Neural cell (in vitro differentiated cells): ENCODE results near the gene ESRP2. TPM values are rescaled to one million over a fixed set of nuclear protein-coding genes. Genes with fewer than 3 reads are reported as not detected.
A peak's percentile ranks its signal among the peaks of the same experiment; 100 is the strongest.

Experiments used
- H2AFZ ChIP-seq: fragments of 200-600, 300-800 bp; sonication (generic), shearing (Covaris generic); 2 replicates; pipeline ENCODE4 v1.6.0; 2014; ENCODE audit warnings: low read depth, mild to moderate bottlenecking, antibody characterized with exemption, low read length, moderate library complexity
- H3F3A ChIP-seq: fragments of 200-600 bp; shearing (Covaris generic); 2 replicates; pipeline ENCODE4 v1.6.1; 2016; ENCODE audit warnings: mild to moderate bottlenecking, moderate library complexity, mixed read lengths, antibody characterized with exemption, low read length; ENCODE audit not compliant: insufficient read depth, poor library complexity, severe bottlenecking
- H3K27ac ChIP-seq: fragments of 200-600, 300-800 bp; sonication (generic), shearing (Covaris generic); 2 replicates; pipeline ENCODE4 v1.5.1; 2014; ENCODE audit warnings: mild to moderate bottlenecking, low read length, moderate library complexity
- H3K27me3 ChIP-seq: fragments of 300-800, 200-600 bp; sonication (generic), shearing (Covaris generic); 2 replicates; pipeline ENCODE4 v1.6.0; 2014; ENCODE audit warnings: mild to moderate bottlenecking, low read depth, low read length, moderate library complexity; ENCODE audit not compliant: insufficient read depth
- H3K36me3 ChIP-seq: fragments of 300-800, 200-600 bp; sonication (generic), shearing (Covaris generic); 2 replicates; pipeline ENCODE4 v1.5.1; 2014; ENCODE audit warnings: mild to moderate bottlenecking, antibody characterized with exemption, low read length, moderate library complexity; ENCODE audit not compliant: insufficient read depth
- H3K4me2 ChIP-seq: fragments of 300-800, 200-600 bp; sonication (generic), shearing (Covaris generic); 2 replicates; pipeline ENCODE4 v1.6.0; 2014; ENCODE audit warnings: mild to moderate bottlenecking, low read length
- H3K4me3 ChIP-seq: fragments of 300-800, 200-600 bp; sonication (generic), shearing (Covaris generic); 2 replicates; pipeline ENCODE4 v1.5.1; 2014; ENCODE audit warnings: mild to moderate bottlenecking, low read length, moderate library complexity
- H3K79me2 ChIP-seq: fragments of 200-600 bp; shearing (Covaris generic); replicated peaks from 2 replicates; pipeline ENCODE4 v1.6.0; 2014; ENCODE audit warnings: mild to moderate bottlenecking, low read length, moderate library complexity; ENCODE audit not compliant: insufficient read depth
- H3K9ac ChIP-seq: fragments of 300-800, 200-600 bp; sonication (generic), shearing (Covaris generic); 2 replicates; pipeline ENCODE4 v1.6.1; 2016; ENCODE audit warnings: mild to moderate bottlenecking, low read length, mixed read lengths
- H3K9me2 ChIP-seq: fragments of 200-600 bp; shearing (Covaris generic); 2 replicates; pipeline ENCODE4 v1.6.1; 2016; ENCODE audit warnings: mild to moderate bottlenecking, low read length, mixed read lengths; ENCODE audit not compliant: insufficient read depth
- H3K9me3 ChIP-seq: fragments of 200-600, 300-800 bp; sonication (generic), shearing (Covaris generic); 2 replicates; pipeline ENCODE4 v1.6.1; 2016; ENCODE audit warnings: mild to moderate bottlenecking, mixed run types, low read length, moderate library complexity, mixed read lengths
- H4K20me1 ChIP-seq: fragments of 200-600 bp; shearing (Covaris generic); 2 replicates; pipeline ENCODE4 v1.6.1; 2016; ENCODE audit warnings: mild to moderate bottlenecking, mixed run types; ENCODE audit not compliant: insufficient read depth
- EP300 ChIP-seq: fragments of 450-650 bp; conservative IDR thresholded peaks from 2 replicates; pipeline ENCODE4 v1.6.1; 2014; ENCODE audit warnings: antibody characterized with exemption, mild to moderate bottlenecking, moderate library complexity; ENCODE audit not compliant: poor library complexity, severe bottlenecking
- EZH2 ChIP-seq: fragments of 200-600, 300-800 bp; shearing (Covaris generic), sonication (generic); IDR thresholded peaks from 2 replicates; pipeline ENCODE4 v1.6.1; 2014; ENCODE audit warnings: antibody characterized with exemption, low read length, borderline replicate concordance, mild to moderate bottlenecking; ENCODE audit not compliant: insufficient read depth, poor library complexity, severe bottlenecking
- MXI1 ChIP-seq: fragments of 450-650 bp; conservative IDR thresholded peaks from 2 replicates; pipeline ENCODE4 v1.6.1; 2014; ENCODE audit warnings: antibody characterized with exemption, mild to moderate bottlenecking; ENCODE audit not compliant: poor library complexity, severe bottlenecking
- POLR2AphosphoS5 ChIP-seq: IDR thresholded peaks from 2 replicates; pipeline ENCODE4 v1.6.1; 2012
- RAD21 ChIP-seq: fragments of 450-650 bp; conservative IDR thresholded peaks from 2 replicates; pipeline ENCODE4 v1.6.1; 2014; ENCODE audit warnings: antibody characterized with exemption, mild to moderate bottlenecking, moderate library complexity
- SMC3 ChIP-seq: fragments of 450-650 bp; conservative IDR thresholded peaks from 2 replicates; pipeline ENCODE4 v1.6.1; 2014; ENCODE audit warnings: antibody characterized with exemption, mild to moderate bottlenecking, moderate library complexity; ENCODE audit not compliant: poor library complexity
- TAF1 ChIP-seq: IDR thresholded peaks from 2 replicates; pipeline ENCODE4 v1.6.1; 2012; ENCODE audit warnings: low read depth
- polyA plus RNA-seq: library from polyadenylated mRNA; depleted of rRNA; stranded (reverse); fragments of >200 nt; gene quantifications from 2 replicates; pipeline ENCODE4 v1.2.3, GENCODE V29; 2014
- TF ChIP-seq, protein P1 (sequence below): fragments of 450-650 bp; IDR thresholded peaks from 2 replicates; pipeline ENCODE4 v1.5.1; 2014; ENCODE audit warnings: antibody characterized with exemption, mild to moderate bottlenecking, moderate library complexity; ENCODE audit not compliant: poor library complexity, severe bottlenecking
- TF ChIP-seq, protein P2 (sequence below): IDR thresholded peaks from 2 replicates; pipeline ENCODE4 v1.6.1; 2012; ENCODE audit warnings: borderline replicate concordance

Gene ESRP2
- polyA plus RNA-seq, 1 donor from 2014 or later = not detected

DNA sequence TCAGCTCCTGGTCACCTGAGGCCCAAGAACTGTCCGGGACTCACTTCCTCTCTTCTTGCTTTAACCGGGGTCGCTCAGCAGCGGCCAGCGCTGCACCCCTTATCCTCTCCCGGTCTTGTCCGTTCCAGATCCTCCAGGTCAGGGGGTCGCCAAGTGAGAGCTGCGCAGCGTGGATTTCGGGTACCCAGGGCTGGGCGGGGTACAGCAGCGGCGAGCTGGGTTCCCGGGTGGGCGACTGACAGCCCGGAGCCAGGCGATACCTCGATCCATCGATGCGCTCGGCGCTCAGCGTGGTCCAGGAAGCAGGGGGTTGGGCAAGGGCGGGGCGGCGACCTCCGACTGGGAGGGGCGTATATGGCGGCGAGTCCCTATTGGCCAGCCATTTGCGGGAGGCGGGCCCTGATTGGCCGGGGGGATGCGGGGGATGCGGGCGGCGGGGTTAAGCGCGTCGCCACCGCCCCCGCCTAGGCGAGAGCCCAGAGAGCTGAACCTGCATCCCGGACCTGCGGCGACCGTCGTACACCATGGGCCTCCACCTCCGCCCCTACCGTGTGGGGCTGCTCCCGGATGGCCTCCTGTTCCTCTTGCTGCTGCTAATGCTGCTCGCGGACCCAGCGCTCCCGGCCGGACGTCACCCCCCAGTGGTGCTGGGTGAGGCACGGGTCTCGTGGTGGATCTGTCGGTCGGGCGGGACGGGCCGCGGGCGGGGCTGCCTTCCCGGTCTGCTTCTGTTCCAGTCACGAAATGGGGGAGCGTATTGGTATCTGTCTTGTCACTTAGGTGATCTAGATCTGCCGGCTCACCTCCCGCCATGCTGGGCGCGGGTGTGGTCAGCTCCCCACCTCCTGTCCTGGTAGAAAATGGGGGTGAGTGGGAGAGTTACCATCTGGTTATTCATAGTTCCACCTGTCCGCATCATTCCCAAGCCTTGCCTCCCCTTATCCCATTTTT is 9.3 kb upstream of the ESRP2 start, which contains the start of gene PLA2G15:
TSS of gene PLA2G15 (plus strand) at position 471 of the 951 bp plus-strand sequence. CDS start at position 525, 54 bp downstream.
- H4K20me1 ChIP-seq = no peaks in the 10 kb centered on the region
- H3K36me3 ChIP-seq = no peaks in the 10 kb centered on the region
- TF ChIP-seq TAF1 (peak; percentile 38), SMC3 (no peak), MXI1 (peak; percentile 86), RAD21 (no peak), POLR2AphosphoS5 (peak; percentile 72), EP300 (peak; percentile 45), EZH2 (no peak)
- TF ChIP-seq, protein P1, sequence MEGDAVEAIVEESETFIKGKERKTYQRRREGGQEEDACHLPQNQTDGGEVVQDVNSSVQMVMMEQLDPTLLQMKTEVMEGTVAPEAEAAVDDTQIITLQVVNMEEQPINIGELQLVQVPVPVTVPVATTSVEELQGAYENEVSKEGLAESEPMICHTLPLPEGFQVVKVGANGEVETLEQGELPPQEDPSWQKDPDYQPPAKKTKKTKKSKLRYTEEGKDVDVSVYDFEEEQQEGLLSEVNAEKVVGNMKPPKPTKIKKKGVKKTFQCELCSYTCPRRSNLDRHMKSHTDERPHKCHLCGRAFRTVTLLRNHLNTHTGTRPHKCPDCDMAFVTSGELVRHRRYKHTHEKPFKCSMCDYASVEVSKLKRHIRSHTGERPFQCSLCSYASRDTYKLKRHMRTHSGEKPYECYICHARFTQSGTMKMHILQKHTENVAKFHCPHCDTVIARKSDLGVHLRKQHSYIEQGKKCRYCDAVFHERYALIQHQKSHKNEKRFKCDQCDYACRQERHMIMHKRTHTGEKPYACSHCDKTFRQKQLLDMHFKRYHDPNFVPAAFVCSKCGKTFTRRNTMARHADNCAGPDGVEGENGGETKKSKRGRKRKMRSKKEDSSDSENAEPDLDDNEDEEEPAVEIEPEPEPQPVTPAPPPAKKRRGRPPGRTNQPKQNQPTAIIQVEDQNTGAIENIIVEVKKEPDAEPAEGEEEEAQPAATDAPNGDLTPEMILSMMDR = peak; percentile 23
- TF ChIP-seq, protein P2, sequence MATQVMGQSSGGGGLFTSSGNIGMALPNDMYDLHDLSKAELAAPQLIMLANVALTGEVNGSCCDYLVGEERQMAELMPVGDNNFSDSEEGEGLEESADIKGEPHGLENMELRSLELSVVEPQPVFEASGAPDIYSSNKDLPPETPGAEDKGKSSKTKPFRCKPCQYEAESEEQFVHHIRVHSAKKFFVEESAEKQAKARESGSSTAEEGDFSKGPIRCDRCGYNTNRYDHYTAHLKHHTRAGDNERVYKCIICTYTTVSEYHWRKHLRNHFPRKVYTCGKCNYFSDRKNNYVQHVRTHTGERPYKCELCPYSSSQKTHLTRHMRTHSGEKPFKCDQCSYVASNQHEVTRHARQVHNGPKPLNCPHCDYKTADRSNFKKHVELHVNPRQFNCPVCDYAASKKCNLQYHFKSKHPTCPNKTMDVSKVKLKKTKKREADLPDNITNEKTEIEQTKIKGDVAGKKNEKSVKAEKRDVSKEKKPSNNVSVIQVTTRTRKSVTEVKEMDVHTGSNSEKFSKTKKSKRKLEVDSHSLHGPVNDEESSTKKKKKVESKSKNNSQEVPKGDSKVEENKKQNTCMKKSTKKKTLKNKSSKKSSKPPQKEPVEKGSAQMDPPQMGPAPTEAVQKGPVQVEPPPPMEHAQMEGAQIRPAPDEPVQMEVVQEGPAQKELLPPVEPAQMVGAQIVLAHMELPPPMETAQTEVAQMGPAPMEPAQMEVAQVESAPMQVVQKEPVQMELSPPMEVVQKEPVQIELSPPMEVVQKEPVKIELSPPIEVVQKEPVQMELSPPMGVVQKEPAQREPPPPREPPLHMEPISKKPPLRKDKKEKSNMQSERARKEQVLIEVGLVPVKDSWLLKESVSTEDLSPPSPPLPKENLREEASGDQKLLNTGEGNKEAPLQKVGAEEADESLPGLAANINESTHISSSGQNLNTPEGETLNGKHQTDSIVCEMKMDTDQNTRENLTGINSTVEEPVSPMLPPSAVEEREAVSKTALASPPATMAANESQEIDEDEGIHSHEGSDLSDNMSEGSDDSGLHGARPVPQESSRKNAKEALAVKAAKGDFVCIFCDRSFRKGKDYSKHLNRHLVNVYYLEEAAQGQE = peak; percentile 20
- H2AFZ ChIP-seq = peak within 1 kb of the TSS; percentile 91
- no peaks in the 10 kb centered on the region for H3K9me3 ChIP-seq
- no peak within 1 kb of the TSS for H3K27ac ChIP-seq
- no peaks in the 10 kb centered on the region for H3K79me2 ChIP-seq
- peak within 1 kb of the TSS; percentile 89 for H3K4me2 ChIP-seq
- H3F3A ChIP-seq = no peaks in the 10 kb centered on the region
- peak within 1 kb of the TSS; percentile 78 for H3K9ac ChIP-seq
- H3K27me3 ChIP-seq = no peaks in the 10 kb centered on the region
- H3K9me2 ChIP-seq = no peaks in the 10 kb centered on the region
- peak within 1 kb of the TSS; percentile 100 for H3K4me3 ChIP-seq

DNA sequence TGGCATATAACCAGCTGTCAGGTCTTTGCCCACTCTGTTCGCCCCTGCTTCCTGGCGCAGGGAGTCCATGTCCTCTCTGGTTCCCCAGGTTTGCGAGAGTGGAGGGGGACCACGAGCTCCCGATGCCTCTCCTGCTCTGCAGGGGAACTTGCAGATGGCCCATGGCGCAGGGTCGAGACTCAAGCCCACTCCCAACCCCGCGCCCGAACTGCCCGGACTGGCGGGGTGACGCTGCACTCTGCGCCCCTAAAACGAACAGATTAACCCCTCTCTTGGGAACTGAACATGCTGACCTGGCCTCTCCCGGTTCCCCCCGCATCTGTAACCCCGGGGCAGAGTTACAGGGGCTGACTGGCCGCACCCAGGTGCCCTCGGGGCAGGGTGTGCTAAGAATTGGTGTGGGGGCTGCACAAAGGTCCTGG is 8.6 kb upstream of the ESRP2 start:
- Histone ChIP-seq H3K27me3 (no peaks in the 10 kb centered on the region), H3F3A (no peaks in the 10 kb centered on the region), H4K20me1 (no peaks in the 10 kb centered on the region), H3K9ac (peak overlapping the region; percentile 78), H3K4me3 (peak overlapping the region; percentile 100), H3K4me2 (peak overlapping the region; percentile 89), H2AFZ (peak overlapping the region; percentile 91), H3K36me3 (no peaks in the 10 kb centered on the region), H3K9me3 (no peaks in the 10 kb centered on the region), H3K27ac (no peak overlapping the region), H3K9me2 (no peaks in the 10 kb centered on the region), H3K79me2 (no peaks in the 10 kb centered on the region)
- TF ChIP-seq TAF1 (no peak), EZH2 (no peak), SMC3 (no peak), RAD21 (no peak), EP300 (no peak), POLR2AphosphoS5 (no peak), MXI1 (no peak)
- TF ChIP-seq, protein P1 = no peak
- TF ChIP-seq, protein P2 = no peak
